Esophagus muscularis mucosa (tissue), 3 donors: Measurements from ENCODE around the gene PAGE2B.

Source experiments
- POLR2A ChIP-seq: fragments of 450-650 bp; IDR thresholded peaks from one replicate; pipeline ENCODE4 v1.6.1; 2017; ENCODE audit warnings: antibody characterized with exemption, moderate library complexity, mild to moderate bottlenecking, low read depth
- TF ChIP-seq, protein P1 (sequence below), 3 experiments: fragments of 200-600 bp in 2 of 3; fragments of 450-650 bp in 1 of 3; sonication (generic) in 2 of 3; IDR thresholded peaks; one replicate each; pipeline ENCODE4 v1.5.1; 2017 to 2019; ENCODE audit warnings: antibody characterized with exemption in 3 of 3, mild to moderate bottlenecking in 2 of 3, moderate library complexity in 1 of 3

- TF ChIP-seq, protein P1, sequence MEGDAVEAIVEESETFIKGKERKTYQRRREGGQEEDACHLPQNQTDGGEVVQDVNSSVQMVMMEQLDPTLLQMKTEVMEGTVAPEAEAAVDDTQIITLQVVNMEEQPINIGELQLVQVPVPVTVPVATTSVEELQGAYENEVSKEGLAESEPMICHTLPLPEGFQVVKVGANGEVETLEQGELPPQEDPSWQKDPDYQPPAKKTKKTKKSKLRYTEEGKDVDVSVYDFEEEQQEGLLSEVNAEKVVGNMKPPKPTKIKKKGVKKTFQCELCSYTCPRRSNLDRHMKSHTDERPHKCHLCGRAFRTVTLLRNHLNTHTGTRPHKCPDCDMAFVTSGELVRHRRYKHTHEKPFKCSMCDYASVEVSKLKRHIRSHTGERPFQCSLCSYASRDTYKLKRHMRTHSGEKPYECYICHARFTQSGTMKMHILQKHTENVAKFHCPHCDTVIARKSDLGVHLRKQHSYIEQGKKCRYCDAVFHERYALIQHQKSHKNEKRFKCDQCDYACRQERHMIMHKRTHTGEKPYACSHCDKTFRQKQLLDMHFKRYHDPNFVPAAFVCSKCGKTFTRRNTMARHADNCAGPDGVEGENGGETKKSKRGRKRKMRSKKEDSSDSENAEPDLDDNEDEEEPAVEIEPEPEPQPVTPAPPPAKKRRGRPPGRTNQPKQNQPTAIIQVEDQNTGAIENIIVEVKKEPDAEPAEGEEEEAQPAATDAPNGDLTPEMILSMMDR (IDR thresholded peaks at IDR 0.05) = no peak
- no peak for TF ChIP-seq POLR2A
Observed at GRCh38 chrX:55102754-55103153, 27.9 kb downstream of the PAGE2B start.
